K562 (cell line): Measurements from ENCODE around the gene SLC27A2. TPM values are rescaled to one million over a fixed set of nuclear protein-coding genes. Genes with fewer than 3 reads are reported as not detected.
A peak's percentile ranks its signal among the peaks of the same experiment; 100 is the strongest.

Source experiments
- CBFB ChIP-seq: sonication (generic); formaldehyde crosslinking; IDR thresholded peaks from 2 replicates; pipeline ENCODE4 v1.4.0; 2020; ENCODE audit warnings: mild to moderate bottlenecking, missing genetic modification reagents
- EP400 ChIP-seq: fragments of 450-650 bp; IDR thresholded peaks from 2 replicates; pipeline ENCODE4 v1.6.1; 2017; ENCODE audit warnings: antibody characterized with exemption, mild to moderate bottlenecking, moderate library complexity
- FOXJ3 ChIP-seq: sonication (generic); formaldehyde crosslinking; IDR thresholded peaks from 2 replicates; pipeline ENCODE4 v1.4.0; 2020; ENCODE audit warnings: mild to moderate bottlenecking, missing genetic modification reagents
- MED1 ChIP-seq: sonication (generic); formaldehyde crosslinking; IDR thresholded peaks from 2 replicates; pipeline ENCODE4 v1.8.1; 2023; ENCODE audit warnings: missing genetic modification reagents, borderline replicate concordance
- MIER1 ChIP-seq: fragments of 450-650 bp; IDR thresholded peaks from 2 replicates; pipeline ENCODE4 v1.6.1; 2016; ENCODE audit warnings: antibody characterized with exemption, mild to moderate bottlenecking, low read depth
- NFRKB ChIP-seq: fragments of 450-650 bp; IDR thresholded peaks from 2 replicates; pipeline ENCODE4 v1.6.1; 2016; ENCODE audit warnings: low read depth
- NR4A1 ChIP-seq, 2 experiments: fragments of 250-450 bp in 1 of 2; fragments of 450-650 bp in 1 of 2; sonication (Bioruptor Pico) in 1 of 2; IDR thresholded peaks; 2 replicates each; pipeline versions ENCODE4 v1.4.0 to v1.6.1; 2016 to 2020; ENCODE audit warnings: mild to moderate bottlenecking in 2 of 2, missing compliant biosample characterization in 1 of 2, missing genetic modification characterization in 1 of 2, moderate library complexity in 1 of 2
- POLR3G ChIP-seq: IDR thresholded peaks from 2 replicates; pipeline ENCODE4 v1.6.1; 2011; ENCODE audit not compliant: insufficient read length, insufficient replicate concordance; ENCODE audit errors: extremely low read depth
- RB1 ChIP-seq: fragments of 450-650 bp; IDR thresholded peaks from 2 replicates; pipeline ENCODE4 v1.6.1; 2017; ENCODE audit warnings: low read depth, mild to moderate bottlenecking
- SMAD4 ChIP-seq: fragments of 250-450 bp; sonication (Bioruptor Pico); conservative IDR thresholded peaks from 2 replicates; pipeline ENCODE4 v1.8.0; 2021; ENCODE audit warnings: inconsistent platforms, mild to moderate bottlenecking, moderate library complexity
- XRCC5 ChIP-seq: fragments of 200-400 bp; formaldehyde crosslinking; IDR thresholded peaks from 2 replicates; pipeline ENCODE4 v1.6.1; 2017; ENCODE audit warnings: low read depth, mild to moderate bottlenecking, low read length
- ZNF316 ChIP-seq: fragments of 450-650 bp; IDR thresholded peaks from 2 replicates; pipeline ENCODE4 v1.6.1; 2016
- ZSCAN29 ChIP-seq: fragments of 450-650 bp; IDR thresholded peaks from 2 replicates; pipeline ENCODE4 v1.6.1; 2017
- polyA plus RNA-seq, 8 experiments: library from polyadenylated mRNA; depleted of rRNA in 4 of 8; stranded (reverse) in 5 of 8; unstranded in 3 of 8; fragments of >200 nt; fragmentation: Nextera tagmentation in 2 of 8; fragmentation: Illumina TruSeq in 1 of 8; extraction: Ambion mirVana in 2 of 8; extraction: Trizol in 1 of 8; gene quantifications; 2 replicates each; pipeline versions ENCODE4 v1.2.1 to v1.2.3, GENCODE V29; 2011 to 2014; ENCODE audit warnings: inconsistent platforms in 1 of 8, missing spikeins in 1 of 8
- total RNA-seq, 7 experiments: library from RNA; depleted of rRNA in 6 of 7; stranded (reverse); fragments of >200 nt in 6 of 7; fragmentation: Illumina TruSeq in 2 of 7; extraction: Trizol in 2 of 7; gene quantifications; 2 replicates each; pipeline versions ENCODE4 v1.2.1 to v1.2.3, GENCODE V29; 2011 to 2021; ENCODE audit warnings: low replicate concordance in 1 of 7
- TF ChIP-seq, protein P1 (sequence below): sonication (generic); formaldehyde crosslinking; IDR thresholded peaks from 2 replicates; pipeline ENCODE4 v1.8.0; 2023; ENCODE audit warnings: mild to moderate bottlenecking, missing genetic modification reagents
- TF ChIP-seq, protein P2 (sequence below): sonication (generic); formaldehyde crosslinking; IDR thresholded peaks from 2 replicates; pipeline ENCODE4 v1.8.0; 2022; ENCODE audit warnings: mild to moderate bottlenecking, missing genetic modification reagents

Gene SLC27A2
- total and polyA plus RNA-seq, 9 of the 15 experiments (the other 6 are each of a cell fraction or from before 2014, with no cell fraction given): 4.9 to 38.0 (median 22.7) TPM

DNA sequence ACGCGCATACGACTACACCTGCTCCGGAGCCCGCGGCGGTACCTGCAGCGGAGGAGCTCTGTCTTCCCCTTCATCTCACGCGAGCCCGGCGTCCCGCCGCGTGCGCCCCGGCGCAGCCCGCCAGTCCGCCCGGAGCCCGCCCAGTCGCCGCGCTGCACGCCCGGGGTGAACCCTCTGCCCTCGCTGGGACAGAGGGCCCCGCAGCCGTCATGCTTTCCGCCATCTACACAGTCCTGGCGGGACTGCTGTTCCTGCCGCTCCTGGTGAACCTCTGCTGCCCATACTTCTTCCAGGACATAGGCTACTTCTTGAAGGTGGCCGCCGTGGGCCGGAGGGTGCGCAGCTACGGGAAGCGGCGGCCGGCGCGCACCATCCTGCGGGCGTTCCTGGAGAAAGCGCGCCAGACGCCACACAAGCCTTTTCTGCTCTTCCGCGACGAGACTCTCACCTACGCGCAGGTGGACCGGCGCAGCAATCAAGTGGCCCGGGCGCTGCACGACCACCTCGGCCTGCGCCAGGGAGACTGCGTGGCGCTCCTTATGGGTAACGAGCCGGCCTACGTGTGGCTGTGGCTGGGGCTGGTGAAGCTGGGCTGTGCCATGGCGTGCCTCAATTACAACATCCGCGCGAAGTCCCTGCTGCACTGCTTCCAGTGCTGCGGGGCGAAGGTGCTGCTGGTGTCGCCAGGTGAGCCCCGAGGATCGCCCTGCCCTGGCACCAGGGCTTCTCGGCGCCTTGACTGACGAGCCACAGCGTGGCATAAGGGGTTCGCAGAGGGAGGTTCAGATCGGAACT lies 420 bp downstream of the SLC27A2 start (continued):
- TF ChIP-seq SMAD4 (CRISPR knock-in tag) (peak; percentile 57; the same call in 1 of the 2 replicates), MIER1 (no peak), MED1 (CRISPR knock-in tag) (no peak), FOXJ3 (CRISPR knock-in tag) (no peak), NR4A1 (CRISPR knock-in tag; IDR thresholded peaks at IDR 0.05) (no peak), NR4A1 (tag; IDR thresholded peaks at IDR 0.05) (0 out of 2 replicates have a peak, but pooled peaks have one; percentile 53), RB1 (peak; percentile 81), EP400 (0 out of 2 replicates have a peak, but pooled peaks have one; percentile 4), ZNF316 (no peak), ZSCAN29 (no peak), XRCC5 (no peak), POLR3G (no peak), CBFB (CRISPR knock-in tag) (peak; percentile 70; the same call in 1 of the 2 replicates), NFRKB (no peak)
- TF ChIP-seq, protein P1, sequence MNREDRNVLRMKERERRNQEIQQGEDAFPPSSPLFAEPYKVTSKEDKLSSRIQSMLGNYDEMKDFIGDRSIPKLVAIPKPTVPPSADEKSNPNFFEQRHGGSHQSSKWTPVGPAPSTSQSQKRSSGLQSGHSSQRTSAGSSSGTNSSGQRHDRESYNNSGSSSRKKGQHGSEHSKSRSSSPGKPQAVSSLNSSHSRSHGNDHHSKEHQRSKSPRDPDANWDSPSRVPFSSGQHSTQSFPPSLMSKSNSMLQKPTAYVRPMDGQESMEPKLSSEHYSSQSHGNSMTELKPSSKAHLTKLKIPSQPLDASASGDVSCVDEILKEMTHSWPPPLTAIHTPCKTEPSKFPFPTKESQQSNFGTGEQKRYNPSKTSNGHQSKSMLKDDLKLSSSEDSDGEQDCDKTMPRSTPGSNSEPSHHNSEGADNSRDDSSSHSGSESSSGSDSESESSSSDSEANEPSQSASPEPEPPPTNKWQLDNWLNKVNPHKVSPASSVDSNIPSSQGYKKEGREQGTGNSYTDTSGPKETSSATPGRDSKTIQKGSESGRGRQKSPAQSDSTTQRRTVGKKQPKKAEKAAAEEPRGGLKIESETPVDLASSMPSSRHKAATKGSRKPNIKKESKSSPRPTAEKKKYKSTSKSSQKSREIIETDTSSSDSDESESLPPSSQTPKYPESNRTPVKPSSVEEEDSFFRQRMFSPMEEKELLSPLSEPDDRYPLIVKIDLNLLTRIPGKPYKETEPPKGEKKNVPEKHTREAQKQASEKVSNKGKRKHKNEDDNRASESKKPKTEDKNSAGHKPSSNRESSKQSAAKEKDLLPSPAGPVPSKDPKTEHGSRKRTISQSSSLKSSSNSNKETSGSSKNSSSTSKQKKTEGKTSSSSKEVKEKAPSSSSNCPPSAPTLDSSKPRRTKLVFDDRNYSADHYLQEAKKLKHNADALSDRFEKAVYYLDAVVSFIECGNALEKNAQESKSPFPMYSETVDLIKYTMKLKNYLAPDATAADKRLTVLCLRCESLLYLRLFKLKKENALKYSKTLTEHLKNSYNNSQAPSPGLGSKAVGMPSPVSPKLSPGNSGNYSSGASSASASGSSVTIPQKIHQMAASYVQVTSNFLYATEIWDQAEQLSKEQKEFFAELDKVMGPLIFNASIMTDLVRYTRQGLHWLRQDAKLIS (CRISPR knock-in tag): no peak
- TF ChIP-seq, protein P2, sequence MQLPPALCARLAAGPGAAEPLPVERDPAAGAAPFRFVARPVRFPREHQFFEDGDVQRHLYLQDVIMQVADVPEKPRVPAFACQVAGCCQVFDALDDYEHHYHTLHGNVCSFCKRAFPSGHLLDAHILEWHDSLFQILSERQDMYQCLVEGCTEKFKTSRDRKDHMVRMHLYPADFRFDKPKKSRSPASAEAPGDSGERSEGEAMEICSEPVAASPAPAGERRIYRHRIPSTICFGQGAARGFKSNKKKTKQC (CRISPR knock-in tag): peak; percentile 40; the same call in 1 of the 2 replicates
- TF ChIP-seq, all 486 proteins: peak for 61
